ENCODE results near the gene PI4K2A.

PI4K2A gene

DNA sequence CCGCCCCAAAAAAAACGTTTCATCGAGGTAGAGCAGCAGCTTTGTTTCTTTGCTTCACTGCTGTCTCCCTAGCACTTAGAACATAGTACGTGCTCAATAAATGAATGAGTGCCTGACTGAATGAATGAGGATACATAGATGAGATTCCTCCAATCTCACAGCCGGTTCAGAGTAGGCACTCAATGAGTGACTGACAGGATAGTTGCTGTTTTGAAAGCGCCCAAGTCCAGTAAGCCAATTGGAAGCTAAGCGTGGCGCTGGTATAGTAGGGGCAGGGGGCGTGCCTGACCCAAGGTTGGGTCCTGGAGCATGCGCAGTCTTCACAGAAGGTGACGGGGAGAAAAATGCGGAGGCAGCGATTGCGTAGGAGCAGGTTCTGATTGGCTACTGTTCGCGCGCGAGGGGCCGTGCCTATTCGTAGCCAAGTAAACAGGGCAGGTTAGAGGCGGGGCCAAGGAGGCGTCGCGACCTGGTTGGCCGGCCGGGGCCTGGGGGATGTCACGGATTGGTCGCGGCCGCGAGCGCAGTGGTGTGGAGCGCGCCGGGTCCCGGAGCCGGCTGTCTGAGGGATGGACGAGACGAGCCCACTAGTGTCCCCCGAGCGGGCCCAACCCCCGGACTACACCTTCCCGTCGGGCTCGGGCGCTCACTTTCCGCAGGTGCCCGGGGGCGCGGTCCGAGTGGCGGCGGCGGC, at the start of gene PI4K2A:
Gene PI4K2A (plus strand): TSS at position 498 of the 694 bp plus-strand sequence. CDS start 72 bp downstream, at position 570.
- peak; percentile 98 for DNase-seq

DNA sequence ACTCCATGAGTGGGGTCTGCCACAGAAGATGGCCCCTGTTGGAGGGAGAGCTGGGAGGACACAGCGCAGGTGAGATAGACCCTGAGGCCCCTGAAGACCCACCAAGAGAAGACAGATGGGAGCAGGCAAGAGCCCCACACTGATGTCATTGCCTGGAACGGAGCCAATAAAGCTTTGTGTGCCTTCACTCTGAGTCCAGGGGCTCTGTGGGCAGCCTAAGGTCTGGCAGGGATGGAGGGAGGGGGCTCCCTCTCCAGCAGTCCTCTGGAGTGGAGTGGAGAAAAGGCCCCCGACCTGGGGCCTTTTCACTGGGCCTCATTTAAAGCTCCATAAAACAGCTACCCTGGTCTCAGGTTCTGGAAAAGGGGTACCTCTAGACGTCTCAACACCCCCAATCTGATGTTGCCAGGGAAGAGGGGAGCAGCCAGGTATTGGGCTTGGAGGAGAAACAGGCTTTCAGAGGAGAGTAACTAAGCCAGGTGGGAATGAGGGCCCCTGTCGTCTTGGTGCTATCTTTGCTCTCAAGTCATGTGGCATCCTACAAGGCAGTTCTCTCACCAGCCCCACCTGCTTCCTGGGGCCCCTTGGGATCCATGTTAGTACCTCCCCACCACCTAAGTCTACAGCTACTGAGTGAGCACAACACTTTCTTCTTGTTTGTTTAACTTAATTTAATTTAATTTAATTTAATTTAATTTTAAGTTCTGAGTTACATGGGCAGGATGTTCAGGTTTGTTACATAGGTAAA, 49.5 kb upstream of the PI4K2A start:
- DNase-seq: no peak

DNA sequence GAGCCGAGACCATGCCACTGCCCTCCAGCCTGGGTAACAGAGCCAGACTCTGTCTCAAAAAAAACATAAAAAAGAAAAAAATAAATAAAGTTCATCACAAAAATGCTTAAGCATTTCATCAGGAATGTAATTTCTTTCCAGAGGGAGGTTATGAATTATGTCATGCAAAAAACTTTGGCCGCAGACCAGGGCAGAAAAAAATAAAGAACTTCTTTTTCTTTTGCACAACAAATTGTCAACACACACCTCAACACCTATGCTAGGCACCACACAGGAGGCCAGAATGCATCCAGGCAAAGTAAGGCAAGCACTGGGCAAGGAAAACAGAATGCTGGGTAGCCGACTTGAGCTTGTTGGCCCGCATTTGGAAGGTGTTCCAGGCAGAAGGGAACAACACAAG, 47.0 kb upstream of the PI4K2A start:
- DNase-seq: no peak

DNA sequence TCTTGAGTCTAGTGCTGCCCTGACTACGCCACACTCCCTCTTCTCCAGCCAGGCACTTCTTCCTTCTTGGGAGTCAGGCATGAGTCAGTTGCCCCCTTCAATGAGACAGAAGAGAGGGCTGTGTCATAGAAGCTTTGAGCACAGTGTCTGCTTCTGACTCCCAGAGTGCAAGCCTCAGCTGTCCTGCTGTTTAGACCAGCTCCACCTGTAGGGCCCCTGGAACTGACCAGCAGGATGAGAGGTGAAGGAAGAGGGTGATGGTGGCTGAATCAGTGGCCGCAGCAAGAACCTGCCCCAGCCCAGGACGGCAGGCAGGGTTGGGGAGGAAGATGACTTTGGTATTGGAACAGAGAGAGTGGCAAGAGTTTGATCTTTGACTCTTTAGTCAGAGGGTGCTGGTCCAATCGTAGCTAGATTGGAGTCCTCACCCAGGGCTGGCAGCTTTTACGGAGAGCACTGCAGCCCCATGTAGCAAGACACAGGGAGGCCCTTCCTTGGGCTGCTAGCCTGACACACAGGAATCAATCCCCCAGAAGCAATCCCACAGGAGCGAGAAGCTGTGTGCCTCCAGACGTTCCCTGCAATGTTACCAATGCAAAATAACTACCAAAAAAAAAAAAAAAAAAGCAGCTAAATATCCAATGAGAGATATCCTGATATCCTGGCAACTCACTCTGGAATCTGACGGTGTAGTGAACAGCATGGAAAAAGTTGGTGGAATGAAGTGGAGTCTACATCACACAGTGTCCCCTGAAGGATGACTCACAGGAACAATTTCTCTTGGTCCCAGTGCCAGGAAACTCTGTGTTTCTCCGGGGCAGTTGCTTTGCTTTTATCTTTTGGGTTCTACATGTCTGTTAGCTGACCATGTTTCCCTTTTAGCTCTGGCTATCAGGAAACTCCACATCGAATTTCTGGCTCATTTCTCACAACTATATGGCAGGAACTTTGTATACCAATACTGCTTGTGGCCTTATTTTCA, 44.1 kb upstream of the PI4K2A start:
- DNase-seq: peak; percentile 64

DNA sequence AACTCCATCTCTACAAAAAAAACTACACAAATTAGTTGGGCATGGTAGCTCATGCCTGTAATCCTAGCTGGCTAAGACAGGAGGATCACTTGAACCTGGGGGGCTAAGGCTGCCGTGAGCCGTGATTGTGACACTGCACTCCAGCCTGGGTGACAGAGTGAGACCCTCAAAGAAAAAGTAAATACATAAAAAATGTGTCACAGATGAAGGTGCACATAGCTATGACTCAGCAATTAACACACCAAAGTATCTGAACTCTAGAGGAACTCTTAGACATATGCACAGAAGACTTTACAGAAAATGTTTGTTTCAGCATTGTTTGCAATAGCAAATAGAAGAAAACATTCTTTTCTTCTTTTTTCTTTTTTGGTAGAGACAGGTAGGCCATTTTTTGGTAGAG, 42.7 kb upstream of the PI4K2A start:
- no peak for DNase-seq

DNA sequence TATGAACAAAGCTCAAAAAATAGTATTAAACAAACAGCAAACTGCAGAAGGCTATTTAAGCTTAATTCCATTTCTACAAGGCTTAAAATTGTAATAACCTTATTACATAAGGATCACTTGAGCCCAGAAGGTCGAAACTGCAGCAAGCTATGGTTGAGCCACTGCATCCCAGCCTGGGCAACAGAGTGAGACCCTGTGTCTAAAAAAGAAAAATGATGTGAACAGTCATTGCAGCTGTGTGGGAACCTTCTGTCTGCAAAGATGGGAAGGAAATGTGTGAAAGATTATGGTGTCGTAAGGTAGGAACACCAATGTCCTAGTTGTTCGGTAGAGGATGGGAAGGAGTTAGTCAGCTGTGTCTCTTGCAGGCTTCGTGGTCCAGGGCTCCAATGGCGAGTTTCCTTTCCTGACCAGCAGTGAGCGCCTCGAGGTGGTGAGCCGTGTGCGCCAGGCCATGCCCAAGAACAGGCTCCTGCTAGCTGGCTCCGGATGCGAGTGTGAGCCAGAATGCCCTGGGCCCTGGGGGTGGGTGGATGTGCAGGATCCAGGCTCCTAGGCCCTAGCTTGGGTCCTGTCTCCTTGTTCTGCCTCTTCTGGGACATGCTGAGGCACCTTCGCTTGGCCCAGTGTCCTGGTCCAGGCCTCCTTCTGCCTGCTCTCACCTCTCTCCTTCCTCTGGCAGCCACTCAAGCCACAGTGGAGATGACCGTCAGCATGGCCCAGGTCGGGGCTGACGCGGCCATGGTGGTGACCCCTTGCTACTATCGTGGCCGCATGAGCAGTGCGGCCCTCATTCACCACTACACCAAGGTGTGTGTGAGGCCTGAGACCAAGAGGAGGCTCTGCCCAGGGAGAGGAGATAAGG, 41.8 kb upstream of the PI4K2A start:
- no peak for DNase-seq

DNA sequence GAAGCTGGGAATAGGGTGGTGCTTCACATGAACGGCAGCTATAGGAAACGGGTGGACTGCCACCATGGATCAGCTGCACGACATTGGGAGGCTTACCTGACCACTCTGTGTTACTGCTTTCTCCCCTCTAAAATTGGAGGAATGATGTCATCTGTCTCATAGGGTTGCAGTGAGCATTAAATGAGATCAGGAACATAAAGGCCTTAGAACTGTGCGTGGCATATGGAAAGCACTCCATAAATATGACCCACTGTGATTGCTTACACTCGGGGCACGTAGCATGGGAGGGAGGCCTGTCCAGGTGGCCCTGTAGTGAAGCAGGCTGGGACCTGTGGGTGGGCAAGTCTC, 41.2 kb upstream of the PI4K2A start:
- no peak for DNase-seq

DNA sequence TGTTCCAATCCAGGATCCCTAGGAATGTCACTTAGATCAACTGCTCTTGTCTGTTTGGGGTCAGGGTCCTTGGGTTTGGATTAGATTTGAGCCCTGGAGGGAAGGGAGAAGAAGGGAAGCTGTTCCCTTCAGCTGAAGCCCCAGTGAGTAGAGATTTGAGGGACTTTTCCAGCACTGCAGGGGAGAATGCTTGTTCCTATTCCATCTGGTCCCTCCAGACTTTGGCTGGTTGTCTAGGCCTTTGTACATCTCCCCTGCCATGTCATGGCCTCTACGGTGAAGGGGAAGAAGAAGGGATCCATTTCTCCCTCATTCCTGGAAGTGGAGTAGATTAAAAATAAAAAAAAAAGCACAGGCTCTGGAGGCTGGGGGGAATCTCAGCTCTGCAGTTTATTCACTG, 39.9 kb upstream of the PI4K2A start:
- no peak for DNase-seq

DNA sequence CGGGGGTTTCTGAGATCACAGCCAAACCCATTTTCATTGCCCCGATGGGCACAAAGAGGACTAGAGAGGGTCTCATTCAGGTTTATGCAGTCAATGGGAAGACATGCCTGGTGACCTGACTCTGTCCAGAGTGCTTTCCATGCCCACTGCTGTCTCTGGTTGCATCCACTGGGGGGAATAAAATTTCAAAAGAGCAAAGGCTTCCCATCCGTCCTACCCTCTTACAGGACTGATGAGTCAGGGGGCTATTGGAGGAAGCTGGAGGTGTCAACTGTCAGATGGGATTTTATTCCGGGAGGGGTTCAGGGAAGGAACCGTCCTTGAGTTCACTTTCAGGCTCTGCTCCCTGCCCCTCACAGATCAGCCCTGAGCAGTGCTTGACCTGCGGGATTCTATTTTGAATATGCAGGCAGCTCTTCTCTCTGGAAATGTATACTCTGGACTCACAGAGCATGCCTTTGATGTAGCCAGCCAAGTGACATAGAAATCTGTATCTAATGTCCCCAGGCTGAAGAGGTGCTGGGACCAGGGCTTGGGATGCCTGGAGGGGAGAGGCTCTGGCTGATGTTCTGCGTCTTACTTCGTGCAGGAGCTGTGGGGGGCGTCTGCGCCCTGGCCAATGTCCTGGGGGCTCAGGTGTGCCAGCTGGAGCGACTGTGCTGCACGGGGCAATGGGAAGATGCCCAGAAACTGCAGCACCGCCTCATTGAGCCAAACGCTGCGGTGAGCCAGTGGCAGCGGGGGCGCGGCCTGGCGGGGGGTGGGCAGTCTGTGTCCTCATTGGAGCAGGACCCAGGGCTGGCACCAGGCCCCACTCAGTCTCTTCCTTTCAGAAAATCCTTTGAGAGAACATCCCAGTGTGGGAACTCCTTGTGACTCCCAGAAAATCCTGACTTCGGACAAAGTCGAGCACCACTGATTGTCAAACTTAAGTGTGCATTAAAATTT, 38.9 kb upstream of the PI4K2A start:
- DNase-seq: no peak

DNA sequence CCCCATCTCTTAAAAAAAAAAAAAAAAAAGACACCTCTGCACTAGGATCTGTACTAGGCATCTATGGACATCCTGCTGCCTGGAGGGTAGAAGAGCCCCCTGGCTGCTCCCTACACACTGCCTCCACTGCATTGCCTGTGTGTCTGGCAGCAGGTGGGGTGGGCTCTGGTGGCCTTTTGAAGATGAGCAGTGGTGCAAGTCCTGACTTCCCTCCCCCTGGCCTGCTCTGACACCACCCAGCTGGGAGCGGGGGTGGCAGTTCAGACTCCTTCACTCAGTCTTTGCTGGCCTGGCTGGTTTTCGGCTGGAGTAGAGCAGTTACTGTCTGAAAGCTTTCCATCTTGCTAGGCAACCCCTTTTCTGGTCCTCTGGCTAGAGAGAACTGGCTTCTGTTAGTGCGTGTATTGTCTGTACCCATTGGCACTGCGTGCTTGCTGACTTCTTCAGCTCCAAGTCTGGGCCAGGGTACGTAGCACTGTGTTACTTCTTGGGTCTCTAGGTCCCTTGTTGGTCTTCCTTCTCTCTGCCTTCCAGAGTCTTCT, 33.3 kb upstream of the PI4K2A start:
- DNase-seq: no peak

DNA sequence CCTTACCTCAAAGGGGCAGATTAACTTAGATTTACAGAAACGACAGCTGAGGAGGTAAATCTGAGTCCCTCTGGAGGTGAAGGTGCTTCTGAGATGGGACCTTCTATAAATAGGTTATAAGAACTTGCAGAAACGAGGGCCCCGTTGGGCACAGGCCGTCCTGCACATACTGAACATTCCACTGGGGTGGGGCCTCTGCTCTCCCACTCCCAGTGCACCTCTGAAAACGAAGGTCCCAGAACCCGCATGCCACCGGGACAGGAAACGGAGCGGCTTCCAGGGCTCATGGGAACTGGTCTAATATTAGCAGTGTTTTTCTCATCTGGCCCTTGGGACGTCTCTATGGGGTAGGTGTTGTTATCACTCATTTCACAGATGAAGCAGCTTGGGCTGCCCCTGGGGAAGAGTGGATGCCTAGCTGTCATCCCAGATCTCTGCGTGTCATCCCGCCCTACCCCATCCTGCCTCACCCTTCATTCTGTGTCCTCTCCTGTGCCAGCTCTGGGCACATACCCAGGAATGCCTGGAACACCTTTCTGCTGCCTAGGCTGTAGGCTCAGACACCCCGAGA, 31.4 kb upstream of the PI4K2A start:
- DNase-seq: no peak

DNA sequence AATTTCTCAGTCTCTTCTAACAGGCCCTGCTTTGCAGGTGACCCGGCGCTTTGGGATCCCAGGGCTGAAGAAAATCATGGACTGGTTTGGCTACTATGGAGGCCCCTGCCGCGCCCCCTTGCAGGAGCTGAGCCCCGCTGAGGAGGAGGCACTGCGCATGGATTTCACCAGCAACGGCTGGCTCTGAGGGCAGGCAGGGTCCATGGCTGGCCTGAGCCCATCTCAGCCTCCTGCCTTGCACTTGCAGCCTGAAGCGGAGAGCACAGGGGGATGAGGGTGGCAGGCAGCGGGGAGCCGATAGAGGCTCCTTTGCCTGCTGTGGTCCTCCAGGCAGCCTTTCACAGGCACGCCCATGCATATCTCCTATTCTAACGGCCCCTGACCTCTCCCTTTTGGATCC, 29.0 kb upstream of the PI4K2A start:
- no peak for DNase-seq

DNA sequence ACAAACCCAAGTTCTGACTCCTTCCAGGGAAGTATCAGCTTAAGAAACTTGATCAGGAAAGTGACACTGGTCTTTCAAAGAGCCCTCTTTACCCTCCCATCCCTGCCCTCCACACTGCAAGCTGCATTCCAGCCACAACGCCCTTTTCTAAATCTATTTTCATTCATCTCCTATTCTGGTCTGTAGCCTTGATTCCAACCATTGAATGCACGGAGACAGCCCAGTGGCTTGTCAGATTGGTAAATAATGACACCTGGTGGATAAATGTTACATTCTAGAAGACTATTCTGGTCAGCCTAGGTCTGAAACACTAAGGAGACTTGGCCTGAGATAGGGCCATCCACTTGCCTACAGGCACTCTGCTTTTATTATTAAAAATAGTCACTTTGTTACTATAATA, 28.1 kb upstream of the PI4K2A start:
- DNase-seq: no peak

DNA sequence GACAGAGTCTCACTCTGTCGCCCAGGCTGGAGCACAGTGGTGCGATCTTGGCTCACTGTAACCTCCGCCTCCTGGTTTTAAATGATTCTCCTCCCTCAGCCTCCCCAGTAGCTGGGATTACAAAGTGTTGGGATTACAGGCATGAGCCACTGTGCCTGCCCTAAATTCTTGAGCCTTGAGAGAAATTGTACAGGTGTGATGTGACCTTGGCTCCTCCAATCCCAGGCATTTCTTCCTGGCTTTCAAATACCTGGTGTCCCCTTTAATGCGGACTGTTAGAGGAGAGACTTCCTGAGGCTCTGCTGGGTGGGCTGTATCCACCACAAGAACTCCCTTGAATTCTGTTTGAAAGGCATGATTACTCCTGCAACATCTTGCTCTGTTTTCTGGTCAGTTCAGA, 22.2 kb upstream of the PI4K2A start:
- DNase-seq: no peak

DNA sequence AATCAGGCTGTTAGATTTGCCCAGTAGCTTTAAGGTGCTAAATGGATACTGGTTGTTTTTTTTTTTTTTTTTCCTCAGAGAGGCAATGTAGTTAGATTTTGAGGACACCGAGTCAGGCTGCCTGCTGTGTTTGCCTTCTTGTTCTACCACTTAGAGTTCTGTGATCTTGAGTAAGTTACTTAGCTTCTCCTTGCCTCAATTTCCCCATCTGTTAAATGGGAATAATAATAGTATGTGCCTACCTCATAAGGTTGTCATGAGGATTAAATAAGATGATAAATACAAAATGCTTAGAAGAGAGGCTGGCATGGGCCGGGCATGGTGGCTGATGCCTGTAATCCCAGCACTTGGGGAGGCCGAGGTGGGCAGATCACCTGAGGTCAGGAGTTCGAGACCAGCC, 21.7 kb upstream of the PI4K2A start:
- no peak for DNase-seq

DNA sequence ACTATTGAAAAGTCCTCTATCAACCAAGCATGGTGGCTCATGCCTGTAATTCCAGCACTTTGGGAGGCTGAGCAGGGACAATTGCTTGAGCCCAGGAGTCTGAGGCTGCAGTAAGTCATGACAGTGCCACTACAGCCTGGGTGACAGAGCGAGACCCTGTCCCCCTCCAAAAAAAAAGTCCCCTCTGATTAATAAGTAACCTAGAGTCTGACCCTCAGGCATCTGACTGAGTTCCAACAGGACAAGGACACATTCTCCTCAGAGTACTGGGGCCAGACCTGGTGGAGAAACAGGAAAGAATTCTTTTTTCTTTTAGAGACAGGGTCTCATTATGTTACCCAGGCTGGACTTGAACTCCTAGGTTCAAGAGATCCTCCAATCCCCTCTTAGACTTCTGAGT, 17.2 kb upstream of the PI4K2A start:
- DNase-seq: no peak

DNA sequence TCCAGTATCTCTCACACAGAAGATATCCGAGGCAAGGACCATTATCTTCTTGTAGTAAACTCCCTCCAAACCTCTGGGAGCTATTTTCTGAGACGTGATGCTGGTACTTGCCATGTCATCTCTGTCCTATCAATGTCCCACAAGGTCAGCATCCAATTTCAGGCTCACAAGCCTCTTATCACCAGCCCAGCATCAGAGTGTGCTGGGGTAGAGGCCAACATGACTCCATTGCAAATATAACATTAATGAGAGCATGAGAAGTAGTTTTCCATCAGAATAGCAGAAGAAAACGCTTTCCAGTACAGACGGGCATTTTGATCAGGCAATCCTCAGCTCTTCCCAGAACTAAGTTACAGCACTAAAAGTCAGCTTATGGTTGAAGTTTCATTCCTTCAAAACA, 12.7 kb upstream of the PI4K2A start:
- no peak for DNase-seq

DNA sequence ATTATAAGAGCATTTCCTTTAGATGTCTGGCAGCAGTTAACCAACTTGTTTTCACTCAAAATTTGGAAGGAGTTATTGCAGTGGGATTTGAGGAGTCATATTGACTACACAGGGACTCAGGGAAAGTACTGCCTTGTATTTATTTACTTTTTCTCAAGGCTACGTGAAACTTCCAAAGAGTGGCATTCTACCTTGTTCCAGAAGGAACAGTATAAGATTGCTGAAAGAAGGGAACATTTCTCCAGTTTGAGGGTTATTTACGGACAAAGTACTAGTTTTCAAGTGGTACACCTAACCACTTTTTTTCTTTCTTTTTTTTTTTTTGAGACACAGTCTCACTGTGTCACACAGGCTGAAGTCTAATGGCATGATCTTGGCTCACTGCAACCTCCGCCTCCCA, 12.2 kb upstream of the PI4K2A start:
- DNase-seq: no peak

DNA sequence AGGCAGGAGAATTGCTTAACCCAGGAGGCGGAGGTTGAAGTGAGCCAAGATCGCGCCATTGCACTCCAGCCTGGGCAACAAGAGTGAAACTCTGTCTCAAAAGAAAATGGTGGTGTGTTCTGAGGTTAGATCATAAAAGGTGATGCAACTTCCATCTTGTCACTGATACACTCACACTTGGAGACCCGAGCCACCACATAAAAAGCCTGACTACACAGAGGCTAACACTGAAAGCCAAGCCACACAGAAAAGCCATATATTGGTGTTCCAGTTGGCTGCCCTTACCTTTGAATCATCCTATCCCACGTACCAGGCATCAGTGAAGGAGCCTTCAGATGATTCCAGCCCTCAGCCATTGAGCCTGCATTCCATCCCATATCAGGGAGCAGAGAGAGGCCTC, 11.2 kb upstream of the PI4K2A start:
- DNase-seq: no peak

DNA sequence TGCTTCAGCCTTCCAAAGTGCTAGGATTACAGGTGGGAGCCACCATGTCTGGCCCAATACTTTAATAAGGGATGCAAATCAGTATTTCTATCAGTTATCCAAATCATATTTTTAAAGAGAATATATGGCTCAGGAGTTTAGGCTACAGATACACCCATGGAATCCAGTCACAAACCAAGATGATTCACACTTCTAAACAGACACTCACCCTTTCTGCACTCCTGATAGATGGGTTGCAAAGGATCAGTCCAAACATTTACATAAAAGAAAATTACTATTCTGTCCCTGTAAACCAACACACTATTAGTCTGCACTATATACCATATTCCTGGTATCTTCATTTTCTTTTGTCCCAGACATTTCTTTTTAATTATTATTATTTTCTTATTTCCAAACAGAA, 9.4 kb upstream of the PI4K2A start:
- no peak for DNase-seq
